OCI-M2 (cell line): Measurements from ENCODE around the gene LIME1.

ENCODE experiments used
- DNase-seq: peaks from one replicate; lab custom pipeline; 2025; ENCODE audit not compliant: unreplicated experiment; lab: John Stamatoyannopoulos, UW

Gene LIME1

GRCh38 chr20:63735859-63736718 lies at the start of gene LIME1:
Gene LIME1, plus strand, starts transcription at chr20:63736664. Its CDS starts 886 bp downstream, at chr20:63737550.
- DNase-seq = no peak

- no peak for DNase-seq
These were observed 48.9 kb upstream of the LIME1 start for GRCh38 chr20:63687419-63688178.

- no peak for DNase-seq
These were observed 48.0 kb upstream of the LIME1 start for GRCh38 chr20:63688228-63689045.

- DNase-seq = no peak
These were observed 47.1 kb upstream of the LIME1 start for GRCh38 chr20:63689046-63690002.

- DNase-seq = no peak
These were observed 46.2 kb upstream of the LIME1 start for GRCh38 chr20:63690003-63690897.

- no peak for DNase-seq
These were observed 45.4 kb upstream of the LIME1 start for GRCh38 chr20:63690898-63691710.

GRCh38 chr20:63691711-63692435 lies 44.6 kb upstream of the LIME1 start:
- no peak for DNase-seq

GRCh38 chr20:63692436-63693082 lies 43.9 kb upstream of the LIME1 start:
- DNase-seq = no peak

- DNase-seq = no peak
These were observed 43.3 kb upstream of the LIME1 start for GRCh38 chr20:63693083-63693732.

GRCh38 chr20:63693733-63694583 lies 42.5 kb upstream of the LIME1 start:
- DNase-seq = no peak

GRCh38 chr20:63694584-63695423 lies 41.7 kb upstream of the LIME1 start:
- no peak for DNase-seq

- no peak for DNase-seq
These were observed 40.8 kb upstream of the LIME1 start for GRCh38 chr20:63695424-63696305.

GRCh38 chr20:63696306-63696627 lies 40.2 kb upstream of the LIME1 start:
- no peak for DNase-seq
